ENCODE data around the gene TOB1. TPM values are rescaled to one million over a fixed set of nuclear protein-coding genes. Genes with fewer than 3 reads are reported as not detected.

TOB1 gene
- total and polyA plus RNA-seq, 2 donors (not counting 1 experiment from before 2014, with no cell fraction given): 22.0 to 40.5 TPM

DNA sequence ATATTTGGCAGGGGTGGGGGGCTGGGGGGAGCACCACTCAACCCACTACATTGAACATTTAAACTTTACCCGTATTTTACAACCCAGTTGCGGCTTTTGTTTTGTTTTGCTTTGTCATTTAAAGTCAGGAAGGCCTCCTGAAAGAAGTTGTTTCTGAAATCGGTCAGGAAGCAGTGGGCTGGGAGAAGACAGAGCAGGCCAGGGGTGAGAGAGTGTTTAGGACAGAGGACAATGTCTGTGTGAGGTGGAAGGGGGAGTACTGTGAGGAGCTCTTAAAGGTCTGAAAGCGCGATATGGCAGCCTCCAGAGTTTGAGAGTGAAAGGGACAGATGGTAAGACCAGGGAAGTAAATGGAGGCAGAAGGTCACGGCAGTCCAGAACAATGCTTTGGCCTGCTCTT, 36.8 kb downstream of the TOB1 start:
- H3K79me2 ChIP-seq (ENCODE audit: control insufficient read depth, insufficient read depth, low read length): no peaks in the 10 kb centered on the region
- TF ChIP-seq, protein P1, sequence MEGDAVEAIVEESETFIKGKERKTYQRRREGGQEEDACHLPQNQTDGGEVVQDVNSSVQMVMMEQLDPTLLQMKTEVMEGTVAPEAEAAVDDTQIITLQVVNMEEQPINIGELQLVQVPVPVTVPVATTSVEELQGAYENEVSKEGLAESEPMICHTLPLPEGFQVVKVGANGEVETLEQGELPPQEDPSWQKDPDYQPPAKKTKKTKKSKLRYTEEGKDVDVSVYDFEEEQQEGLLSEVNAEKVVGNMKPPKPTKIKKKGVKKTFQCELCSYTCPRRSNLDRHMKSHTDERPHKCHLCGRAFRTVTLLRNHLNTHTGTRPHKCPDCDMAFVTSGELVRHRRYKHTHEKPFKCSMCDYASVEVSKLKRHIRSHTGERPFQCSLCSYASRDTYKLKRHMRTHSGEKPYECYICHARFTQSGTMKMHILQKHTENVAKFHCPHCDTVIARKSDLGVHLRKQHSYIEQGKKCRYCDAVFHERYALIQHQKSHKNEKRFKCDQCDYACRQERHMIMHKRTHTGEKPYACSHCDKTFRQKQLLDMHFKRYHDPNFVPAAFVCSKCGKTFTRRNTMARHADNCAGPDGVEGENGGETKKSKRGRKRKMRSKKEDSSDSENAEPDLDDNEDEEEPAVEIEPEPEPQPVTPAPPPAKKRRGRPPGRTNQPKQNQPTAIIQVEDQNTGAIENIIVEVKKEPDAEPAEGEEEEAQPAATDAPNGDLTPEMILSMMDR (conservative IDR thresholded peaks at IDR 0.05 in 1 of 2, IDR thresholded peaks at IDR 0.05 in 1 of 2; ENCODE audit: low read depth in 1 of 2, low read length in 2 of 2): no peak
- no peak for TF ChIP-seq EZH2 (IDR thresholded peaks at IDR 0.05; ENCODE audit: low read length, missing control alignments)
- H4K20me1 ChIP-seq (ENCODE audit: control insufficient read depth, extremely low read depth, insufficient read depth, low read length): no peaks in the 10 kb centered on the region
- no peak overlapping the region for H3K4me2 ChIP-seq (ENCODE audit: extremely low read depth, insufficient read depth, low read length)
- no peak overlapping the region for H3K4me3 ChIP-seq (replicated peaks in 1 of 4; ENCODE audit: control extremely low read depth in 1 of 4, insufficient read depth in 1 of 4, low read depth in 3 of 4, low read length in 4 of 4)
- H3K4me1 ChIP-seq (ENCODE audit: control insufficient read depth, extremely low read depth, insufficient read depth, low read length): no peaks in the 10 kb centered on the region
- no peak overlapping the region for H2AFZ ChIP-seq (ENCODE audit: low read length)
- H3K9me3 ChIP-seq (ENCODE audit: control insufficient read depth, insufficient read depth, low read depth, low read length): no peaks in the 10 kb centered on the region
- H3K9ac ChIP-seq (ENCODE audit: insufficient read depth, low read length): no peak overlapping the region
- H3K36me3 ChIP-seq (ENCODE audit: control insufficient read depth, insufficient read depth, low read length): no peaks in the 10 kb centered on the region
- no peak overlapping the region for H3K27ac ChIP-seq (ENCODE audit: insufficient read depth, low read length)
- peaks cover 4% of the 10 kb centered on the region for H3K27me3 ChIP-seq (ENCODE audit: control insufficient read depth, insufficient read depth, low read length)
- DNase-seq (ENCODE audit: low read depth in 2 of 2): no peak

DNA sequence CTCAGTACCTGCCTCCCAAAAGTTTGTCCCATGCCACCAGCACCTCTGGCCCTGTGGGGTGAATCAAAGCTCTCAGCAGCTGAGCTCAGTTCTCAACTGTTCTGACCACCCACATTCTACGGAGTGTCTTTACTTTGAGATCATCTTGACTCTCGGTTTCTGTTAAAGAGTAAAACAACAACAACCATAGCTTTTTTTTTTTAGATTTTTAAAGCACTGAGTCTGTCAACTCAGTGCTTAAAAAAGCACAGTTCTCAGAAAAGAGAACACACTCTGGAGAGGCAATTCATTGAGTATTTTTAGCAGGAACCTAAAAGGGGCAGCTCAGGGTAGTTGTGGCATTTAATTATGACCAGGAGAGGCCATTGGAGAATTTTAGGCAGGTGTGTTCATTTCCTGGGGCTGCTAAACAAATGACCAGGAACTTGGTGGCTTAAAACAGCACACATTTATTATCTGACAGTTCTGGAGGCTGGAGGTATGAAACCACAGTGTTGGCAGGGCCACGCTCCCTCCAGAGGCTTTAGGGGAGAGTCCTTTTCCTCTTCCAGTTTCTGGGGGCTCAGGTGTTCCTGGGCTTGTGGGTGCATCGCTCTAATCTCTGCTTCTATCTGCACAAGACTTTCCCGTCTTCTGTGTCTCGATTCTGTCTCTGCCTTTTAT, 37.5 kb downstream of the TOB1 start:
- Histone ChIP-seq H3K79me2 (ENCODE audit: control insufficient read depth, insufficient read depth, low read length) (no peaks in the 10 kb centered on the region), H3K36me3 (ENCODE audit: control insufficient read depth, insufficient read depth, low read length) (no peaks in the 10 kb centered on the region), H3K4me2 (ENCODE audit: extremely low read depth, insufficient read depth, low read length) (no peak overlapping the region), H3K4me3 (replicated peaks in 1 of 4; ENCODE audit: control extremely low read depth in 1 of 4, insufficient read depth in 1 of 4, low read depth in 3 of 4, low read length in 4 of 4) (no peak overlapping the region), H3K9ac (ENCODE audit: insufficient read depth, low read length) (no peak overlapping the region), H3K4me1 (ENCODE audit: control insufficient read depth, extremely low read depth, insufficient read depth, low read length) (no peaks in the 10 kb centered on the region), H4K20me1 (ENCODE audit: control insufficient read depth, extremely low read depth, insufficient read depth, low read length) (no peaks in the 10 kb centered on the region), H3K9me3 (ENCODE audit: control insufficient read depth, insufficient read depth, low read depth, low read length) (no peaks in the 10 kb centered on the region), H2AFZ (ENCODE audit: low read length) (no peak overlapping the region), H3K27ac (ENCODE audit: insufficient read depth, low read length) (no peak overlapping the region), H3K27me3 (ENCODE audit: control insufficient read depth, insufficient read depth, low read length) (peaks cover 4% of the 10 kb centered on the region)
- no peak for DNase-seq (ENCODE audit: low read depth in 2 of 2)
- TF ChIP-seq, protein P1 (conservative IDR thresholded peaks at IDR 0.05 in 1 of 2, IDR thresholded peaks at IDR 0.05 in 1 of 2; ENCODE audit: low read depth in 1 of 2, low read length in 2 of 2): no peak
- no peak for TF ChIP-seq EZH2 (IDR thresholded peaks at IDR 0.05; ENCODE audit: low read length, missing control alignments)

DNA sequence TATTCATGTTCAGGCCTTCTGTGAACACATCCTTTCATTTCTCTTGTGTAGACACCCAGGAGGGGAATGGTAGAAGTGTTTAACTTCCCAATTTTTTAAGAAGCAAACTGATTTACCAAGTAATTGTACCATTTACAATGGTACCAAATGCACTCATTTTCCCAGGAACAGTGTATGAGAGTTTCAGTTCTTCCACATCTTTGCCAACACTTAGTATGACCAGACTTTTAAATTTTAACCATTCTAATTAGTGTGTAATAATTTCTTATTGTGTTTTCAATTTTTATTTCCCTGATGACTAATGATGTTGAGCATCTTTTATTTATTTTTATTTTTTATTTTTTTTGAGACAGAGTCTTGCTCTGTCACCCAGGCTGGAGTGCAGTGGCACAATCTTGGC, 41.0 kb downstream of the TOB1 start:
- Histone ChIP-seq H3K9me3 (ENCODE audit: control insufficient read depth, insufficient read depth, low read depth, low read length) (no peaks in the 10 kb centered on the region), H3K9ac (ENCODE audit: insufficient read depth, low read length) (no peak overlapping the region), H3K27ac (ENCODE audit: insufficient read depth, low read length) (no peak overlapping the region), H3K36me3 (ENCODE audit: control insufficient read depth, insufficient read depth, low read length) (no peaks in the 10 kb centered on the region), H3K79me2 (ENCODE audit: control insufficient read depth, insufficient read depth, low read length) (no peaks in the 10 kb centered on the region), H4K20me1 (ENCODE audit: control insufficient read depth, extremely low read depth, insufficient read depth, low read length) (no peaks in the 10 kb centered on the region), H3K27me3 (ENCODE audit: control insufficient read depth, insufficient read depth, low read length) (peaks cover 4% of the 10 kb centered on the region), H3K4me2 (ENCODE audit: extremely low read depth, insufficient read depth, low read length) (no peak overlapping the region), H3K4me1 (ENCODE audit: control insufficient read depth, extremely low read depth, insufficient read depth, low read length) (no peaks in the 10 kb centered on the region), H3K4me3 (replicated peaks in 1 of 4; ENCODE audit: control extremely low read depth in 1 of 4, insufficient read depth in 1 of 4, low read depth in 3 of 4, low read length in 4 of 4) (no peak overlapping the region), H2AFZ (ENCODE audit: low read length) (no peak overlapping the region)
- TF ChIP-seq, protein P1 (conservative IDR thresholded peaks at IDR 0.05 in 1 of 2, IDR thresholded peaks at IDR 0.05 in 1 of 2; ENCODE audit: low read depth in 1 of 2, low read length in 2 of 2): no peak
- no peak for DNase-seq (ENCODE audit: low read depth in 2 of 2)

All from fibroblast of lung (primary cell).